ENCODE data around the gene STPG4. TPM values are rescaled to one million over a fixed set of nuclear protein-coding genes. Genes with fewer than 3 reads are reported as not detected.

The STPG4 gene
- total RNA-seq, 4 donors from 2014 or later, result 0.22 to 1.1 (median 0.42) TPM; not detected in 1

DNA sequence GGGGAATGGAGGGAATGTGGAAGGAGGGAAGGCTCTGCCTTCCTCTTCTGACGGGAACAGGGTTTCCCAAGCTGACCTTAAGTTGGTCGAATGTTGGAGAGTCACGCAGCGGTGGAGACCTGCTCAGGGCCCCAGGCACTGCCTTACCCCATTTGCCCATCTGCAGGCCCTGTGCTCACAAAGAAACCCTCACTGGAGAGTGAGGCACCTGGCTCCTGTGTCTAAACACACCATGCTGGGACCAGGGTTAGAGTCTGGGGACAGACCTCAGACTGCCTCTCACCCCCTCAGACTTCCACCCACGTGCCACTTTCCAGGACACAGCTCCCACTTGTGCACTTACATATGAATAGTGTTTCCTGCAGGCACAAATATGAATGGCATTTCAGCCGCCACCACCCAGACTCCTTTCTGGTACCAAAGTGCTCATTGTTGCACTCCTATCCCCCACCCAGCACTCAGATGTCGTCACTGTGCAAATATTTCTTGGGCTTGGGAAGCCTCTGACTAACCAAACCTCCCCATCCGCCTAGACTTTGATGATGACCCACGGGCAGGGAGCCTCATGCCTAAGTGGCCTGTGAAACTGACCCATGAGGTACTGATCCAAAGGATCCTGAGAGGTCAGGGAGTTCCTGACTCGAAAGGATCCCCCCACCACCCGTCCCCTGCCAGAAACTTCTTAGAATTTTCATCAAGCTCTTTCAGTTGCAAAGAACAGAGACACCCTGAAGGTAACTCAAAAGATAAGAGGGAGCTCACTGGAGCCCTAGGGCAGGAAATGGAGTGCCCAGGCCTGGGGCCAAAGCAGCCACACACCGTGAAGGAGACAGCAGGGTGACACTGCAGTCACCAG, 78.3 kb downstream of the STPG4 start:
- H3K27me3 ChIP-seq, result no peaks in the 10 kb centered on the region
- TF ChIP-seq, protein P1, sequence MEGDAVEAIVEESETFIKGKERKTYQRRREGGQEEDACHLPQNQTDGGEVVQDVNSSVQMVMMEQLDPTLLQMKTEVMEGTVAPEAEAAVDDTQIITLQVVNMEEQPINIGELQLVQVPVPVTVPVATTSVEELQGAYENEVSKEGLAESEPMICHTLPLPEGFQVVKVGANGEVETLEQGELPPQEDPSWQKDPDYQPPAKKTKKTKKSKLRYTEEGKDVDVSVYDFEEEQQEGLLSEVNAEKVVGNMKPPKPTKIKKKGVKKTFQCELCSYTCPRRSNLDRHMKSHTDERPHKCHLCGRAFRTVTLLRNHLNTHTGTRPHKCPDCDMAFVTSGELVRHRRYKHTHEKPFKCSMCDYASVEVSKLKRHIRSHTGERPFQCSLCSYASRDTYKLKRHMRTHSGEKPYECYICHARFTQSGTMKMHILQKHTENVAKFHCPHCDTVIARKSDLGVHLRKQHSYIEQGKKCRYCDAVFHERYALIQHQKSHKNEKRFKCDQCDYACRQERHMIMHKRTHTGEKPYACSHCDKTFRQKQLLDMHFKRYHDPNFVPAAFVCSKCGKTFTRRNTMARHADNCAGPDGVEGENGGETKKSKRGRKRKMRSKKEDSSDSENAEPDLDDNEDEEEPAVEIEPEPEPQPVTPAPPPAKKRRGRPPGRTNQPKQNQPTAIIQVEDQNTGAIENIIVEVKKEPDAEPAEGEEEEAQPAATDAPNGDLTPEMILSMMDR (IDR thresholded peaks at IDR 0.05), result no peak
- no peak for TF ChIP-seq POLR2A (IDR thresholded peaks at IDR 0.05)
- H3K36me3 ChIP-seq, result peaks cover 5 to 7% of the 10 kb centered on the region in 2 donors
- peak; percentile 55 to 66 for DNase-seq
- H3K4me1 ChIP-seq, result peaks cover 28 to 75% of the 10 kb centered on the region in 2 donors
- no peaks in the 10 kb centered on the region for H3K9me3 ChIP-seq
- H3K4me3 ChIP-seq (replicated peaks in 1 of 3), result no peak overlapping the region
- WGBS, 2 donors, result 57 to 58% methylated on average over 12 of the region's 12 CpGs
- intact Hi-C loops (cut with DNase I), result no loop called here
- peak overlapping the region; percentile 28 to 75 (median 63) for H3K27ac ChIP-seq

DNA sequence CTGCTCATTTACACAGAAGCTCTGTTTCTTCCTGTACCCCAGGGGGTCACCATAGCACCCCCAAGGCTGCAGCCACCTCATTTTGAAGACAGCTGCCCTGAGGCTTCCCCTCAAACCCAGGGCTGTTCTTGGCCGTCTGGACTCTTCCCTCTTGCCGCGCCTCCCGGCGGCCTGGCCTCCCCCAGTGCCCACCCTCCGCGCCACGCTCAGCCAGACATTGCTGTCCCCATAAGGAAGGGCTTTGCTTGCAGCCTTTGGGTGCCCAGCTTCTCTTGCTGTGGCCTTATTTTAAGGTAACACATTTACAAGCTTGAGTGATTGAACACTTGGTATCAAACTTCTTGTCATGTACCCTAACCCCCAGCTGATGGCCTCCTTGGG, 79.0 kb downstream of the STPG4 start:
- 93 to 94% methylated on average over 8 of the region's 8 CpGs for WGBS, 2 donors
- Histone ChIP-seq H3K27ac (peak overlapping the region in 2 of 3 donors; percentile 63 to 75), H3K4me3 (replicated peaks in 1 of 3) (no peak overlapping the region), H3K4me1 (peaks cover 35 to 82% of the 10 kb centered on the region in 2 donors), H3K36me3 (peaks cover 5 to 7% of the 10 kb centered on the region in 2 donors), H3K9me3 (no peaks in the 10 kb centered on the region), H3K27me3 (no peaks in the 10 kb centered on the region)
- TF ChIP-seq POLR2A (IDR thresholded peaks at IDR 0.05), result no peak
- TF ChIP-seq, protein P1 (IDR thresholded peaks at IDR 0.05), result no peak
- DNase-seq, result no peak
- intact Hi-C loops (cut with DNase I), result no loop called here

DNA sequence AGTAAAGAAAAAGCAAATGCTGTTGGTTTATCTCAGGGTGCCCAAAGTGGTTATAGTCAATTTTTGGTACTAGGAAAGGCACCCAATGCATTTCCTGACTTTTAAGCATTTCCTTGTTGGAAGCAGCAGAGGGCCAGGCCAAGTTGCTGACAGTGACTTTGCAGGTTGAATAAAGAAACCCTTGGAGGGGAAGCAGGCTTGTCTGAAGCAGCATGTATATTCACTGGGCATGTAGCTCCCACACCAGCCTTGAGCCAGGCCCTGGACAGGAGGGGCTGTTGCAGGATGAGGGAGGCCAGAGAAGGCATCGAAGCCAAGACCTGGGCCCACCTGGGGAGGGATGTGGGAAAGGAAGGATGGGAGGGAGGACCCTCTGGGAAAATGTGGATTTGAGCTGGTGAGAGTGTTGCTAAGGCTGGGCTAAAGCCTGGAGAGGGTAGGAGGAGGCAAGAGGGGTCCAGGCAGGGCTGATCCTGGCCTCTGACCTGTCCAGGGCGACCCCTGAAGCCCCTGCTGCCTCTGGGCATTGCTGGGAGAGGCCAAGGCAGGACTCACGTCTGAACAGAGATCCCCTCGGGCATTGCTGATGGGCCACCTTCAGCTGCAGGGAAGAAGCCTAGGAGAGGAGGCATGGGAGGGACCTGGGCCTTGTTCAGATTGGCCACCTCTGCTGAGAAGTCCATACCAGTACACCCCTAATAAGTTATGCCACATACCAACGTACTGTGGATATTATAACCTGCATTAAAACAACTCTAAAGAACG, 79.6 kb downstream of the STPG4 start:
- WGBS, 2 donors, result 85 to 89% methylated on average over 6 of the region's 6 CpGs
- peaks cover 5 to 7% of the 10 kb centered on the region in 2 donors for H3K36me3 ChIP-seq
- H3K4me3 ChIP-seq (replicated peaks in 1 of 3), result no peak overlapping the region
- TF ChIP-seq POLR2A (IDR thresholded peaks at IDR 0.05), result no peak
- TF ChIP-seq, protein P1 (IDR thresholded peaks at IDR 0.05), result no peak
- peaks cover 38 to 88% of the 10 kb centered on the region in 2 donors for H3K4me1 ChIP-seq
- intact Hi-C loops (cut with DNase I), result no loop called here
- peak overlapping the region in 2 of 3 donors; percentile 63 to 75 for H3K27ac ChIP-seq
- H3K9me3 ChIP-seq, result no peaks in the 10 kb centered on the region
- no peak for DNase-seq
- no peaks in the 10 kb centered on the region for H3K27me3 ChIP-seq

DNA sequence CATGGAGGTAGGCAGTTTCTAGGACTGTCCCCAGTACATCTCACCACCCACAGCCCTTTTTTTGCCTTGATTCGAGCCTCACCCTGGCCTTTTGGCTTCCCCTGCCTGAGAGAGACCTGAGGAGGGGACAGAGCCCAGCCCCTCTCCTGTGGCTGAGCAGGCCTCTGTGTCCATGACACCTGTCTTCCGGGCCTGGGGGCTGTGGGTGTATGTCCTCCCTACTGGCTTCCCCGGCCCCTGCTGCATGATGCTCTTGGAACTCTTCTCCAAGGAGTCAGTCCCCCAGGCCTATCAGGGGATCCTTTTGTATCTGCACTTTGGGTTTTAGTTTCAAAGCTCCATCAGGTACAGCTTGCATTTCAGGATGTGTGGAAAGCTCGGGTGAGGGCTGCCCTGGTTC, 80.4 kb downstream of the STPG4 start:
- Histone ChIP-seq H3K27ac (peak overlapping the region in 2 of 3 donors; percentile 5 to 63), H3K9me3 (no peaks in the 10 kb centered on the region), H3K4me3 (replicated peaks in 1 of 3) (no peak overlapping the region), H3K27me3 (no peaks in the 10 kb centered on the region), H3K4me1 (peaks cover 36 to 89% of the 10 kb centered on the region in 2 donors), H3K36me3 (peaks cover 5 to 7% of the 10 kb centered on the region in 2 donors)
- 95 to 98% methylated on average over 4 of the region's 4 CpGs for WGBS, 2 donors
- TF ChIP-seq, protein P1 (IDR thresholded peaks at IDR 0.05), result no peak
- no peak for TF ChIP-seq POLR2A (IDR thresholded peaks at IDR 0.05)
- intact Hi-C loops (cut with DNase I), result no loop called here
- no peak for DNase-seq

Measured in thyroid gland (tissue), 4 donors.